SH-SY5Y (cell line): Measurements from ENCODE around the gene RHOBTB1.

Source experiments
- GATA2 ChIP-seq: IDR thresholded peaks from 2 replicates; pipeline ENCODE4 v1.6.1; 2011; ENCODE audit warnings: mild to moderate bottlenecking, low read depth, low read length
- GATA3 ChIP-seq: IDR thresholded peaks from 2 replicates; pipeline ENCODE4 v1.6.1; 2011; ENCODE audit warnings: low read depth, mild to moderate bottlenecking, low read length, moderate library complexity

DNA sequence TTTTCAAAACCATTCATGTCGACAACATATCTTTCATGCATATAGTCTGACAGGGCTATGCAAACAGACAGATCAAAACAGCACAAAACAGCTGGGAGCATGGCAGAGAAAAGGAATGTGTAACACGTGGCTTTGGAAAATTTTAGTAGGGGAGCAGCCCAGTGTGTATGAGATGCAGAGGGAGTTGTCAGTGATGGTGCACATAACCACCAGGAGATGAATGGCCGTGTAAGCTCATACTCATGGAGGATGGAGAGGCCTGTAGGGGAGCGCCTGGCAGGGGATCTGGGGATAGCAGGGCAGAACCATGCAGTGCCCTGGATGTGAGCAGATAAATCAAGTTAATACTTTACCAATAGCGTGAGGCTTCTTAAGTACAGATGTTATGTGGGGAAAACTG is 45.7 kb downstream of the RHOBTB1 start:
- no peak for TF ChIP-seq GATA2
- no peak for TF ChIP-seq GATA3
